B cell (primary cell): ENCODE results near the gene PCBP2. TPM values are rescaled to one million over a fixed set of nuclear protein-coding genes. Genes with fewer than 3 reads are reported as not detected.

Experiments used
- ATAC-seq: fragments of 200-7000 bp; cut with Tn5 transposase; one replicate; pipeline ENCODE4 v1.10.0; 2021; ENCODE audit warnings: low read depth, mild to moderate bottlenecking, moderate number of reproducible peaks, moderate library complexity
- CTCF ChIA-PET: fragments of 350-600 bp; sonication (Branson Sonifier 250); formaldehyde crosslinking; loops from one replicate; lab custom pipeline; 2021; ENCODE audit warnings: antibody characterized with exemption, inconsistent platforms; lab: Charles Lee
- POLR2A ChIA-PET: fragments of 350-600 bp; sonication (Branson Sonifier 250); formaldehyde crosslinking; loops from one replicate; lab custom pipeline; 2021; ENCODE audit warnings: antibody characterized with exemption; lab: Charles Lee
- DNase-seq: peaks from one replicate; pipeline ENCODE4 v3.0.0; 2013
- H2AFZ ChIP-seq: 2 replicates; pipeline ENCODE4 v1.6.1; 2012; ENCODE audit warnings: mild to moderate bottlenecking, low read depth, low read length; ENCODE audit not compliant: insufficient read depth, poor library complexity, severe bottlenecking
- H3K27ac ChIP-seq, 2 donors: 1 replicate in 1 of 2; 2 replicates in 1 of 2; pipeline ENCODE4 v1.5.1; 2012 to 2013; ENCODE audit warnings: low read length in 2 of 2, mild to moderate bottlenecking in 2 of 2, moderate library complexity in 1 of 2
- H3K27me3 ChIP-seq, 4 experiments: fragments of 200-600 bp in 1 of 4; sonication (generic) in 1 of 4; replicated peaks in 1 of 4; 1 replicate in 2 of 4; 2 replicates in 2 of 4; pipeline versions ENCODE4 v1.6.1 to v1.7.0; 2013 to 2016; ENCODE audit warnings: low read length in 3 of 4, mild to moderate bottlenecking in 2 of 4, mixed read lengths in 1 of 4, moderate library complexity in 1 of 4; ENCODE audit not compliant: insufficient read depth in 4 of 4, control insufficient read depth in 3 of 4; ENCODE audit errors: control extremely low read depth in 1 of 4
- H3K36me3 ChIP-seq, 2 experiments: replicated peaks in 1 of 2; 1 replicate in 1 of 2; 2 replicates in 1 of 2; pipeline versions ENCODE4 v1.6.1 to v1.7.1; 2013; ENCODE audit warnings: low read length in 1 of 2; ENCODE audit not compliant: insufficient read depth in 2 of 2, control insufficient read depth in 1 of 2; ENCODE audit errors: control extremely low read depth in 1 of 2, extremely low read depth in 1 of 2
- H3K4me1 ChIP-seq, 2 donors: fragments of 200-600 bp in 1 of 2; sonication (generic) in 1 of 2; 1 replicate in 1 of 2; 2 replicates in 1 of 2; pipeline versions ENCODE4 v1.5.1 to v1.6.1; 2013 to 2017; ENCODE audit warnings: low read length in 2 of 2; ENCODE audit not compliant: control insufficient read depth in 2 of 2, insufficient read depth in 2 of 2
- H3K4me2 ChIP-seq: replicated peaks from 2 replicates; pipeline ENCODE3; 2012; ENCODE audit warnings: mild to moderate bottlenecking, low read depth, low read length; ENCODE audit not compliant: poor library complexity, severe bottlenecking
- H3K4me3 ChIP-seq, 5 experiments: fragments of 200-600 bp in 1 of 5; sonication (generic) in 1 of 5; 1 replicate in 3 of 5; 2 replicates in 2 of 5; pipeline versions ENCODE4 v1.5.1 to v1.7.0; 2011 to 2016; ENCODE audit warnings: low read length in 4 of 5, mild to moderate bottlenecking in 4 of 5, low read depth in 2 of 5, control low read depth in 1 of 5, moderate library complexity in 1 of 5; ENCODE audit not compliant: insufficient read depth in 1 of 5; ENCODE audit errors: control extremely low read depth in 1 of 5, extremely low read depth in 1 of 5
- H3K79me2 ChIP-seq: fragments of 200-600 bp; sonication (generic); one replicate; pipeline ENCODE4 v1.6.0; 2016; ENCODE audit warnings: low read length; ENCODE audit not compliant: control insufficient read depth, insufficient read depth
- H3K9ac ChIP-seq: fragments of 200-600 bp; sonication (generic); 2 replicates; pipeline ENCODE4 v1.6.1; 2017; ENCODE audit warnings: mild to moderate bottlenecking, low read length, moderate library complexity
- H3K9me3 ChIP-seq, 3 donors: one replicate each; pipeline versions ENCODE4 v1.6.1 to v1.7.1; 2013; ENCODE audit warnings: low read length in 2 of 3; ENCODE audit not compliant: control insufficient read depth in 2 of 3, insufficient read depth in 1 of 3; ENCODE audit errors: control extremely low read depth in 1 of 3
- H4K20me1 ChIP-seq: 2 replicates; pipeline ENCODE4 v1.6.0; 2012; ENCODE audit warnings: mild to moderate bottlenecking, low read length; ENCODE audit not compliant: insufficient read depth, control insufficient read depth, poor library complexity, severe bottlenecking
- H3K27ac Mint-ChIP-seq: one replicate; pipeline ENCODE4 v1.8.0; 2021; ENCODE audit warnings: mixed read lengths
- H3K27me3 Mint-ChIP-seq: one replicate; pipeline ENCODE4 v1.8.0; 2021; ENCODE audit warnings: mixed read lengths
- H3K4me1 Mint-ChIP-seq: one replicate; pipeline ENCODE4 v1.8.0; 2021; ENCODE audit warnings: mixed read lengths
- H3K4me3 Mint-ChIP-seq: one replicate; pipeline ENCODE4 v1.8.0; 2021; ENCODE audit warnings: mixed read lengths
- H3K9me3 Mint-ChIP-seq: one replicate; pipeline ENCODE4 v1.8.0; 2022; ENCODE audit warnings: mixed read lengths; ENCODE audit not compliant: insufficient read depth
- CTCF ChIP-seq: fragments of 200-600 bp; IDR thresholded peaks from one replicate; pipeline ENCODE4 v1.8.0; 2022; ENCODE audit warnings: antibody characterized with exemption, mild to moderate bottlenecking
- EZH2 ChIP-seq: IDR thresholded peaks from 2 replicates; pipeline ENCODE4 v1.6.1; 2012; ENCODE audit warnings: borderline replicate concordance, low read depth, mild to moderate bottlenecking, moderate library complexity, low read length; ENCODE audit not compliant: insufficient read depth, poor library complexity, severe bottlenecking
- WGBS: methylation state at CpG from one replicate; pipeline ENCODE4 v1.1.5; 2013; ENCODE audit warnings: missing lambda C conversion rate; ENCODE audit not compliant: insufficient coverage; 5-methylcytosine and 5-hydroxymethylcytosine counted together
- intact Hi-C: fragments of 100-400 bp; cut with micrococcal nuclease; formaldehyde crosslinking; loops from one replicate; pipeline ENCODE4 v1.10.0; 2022
- polyA plus RNA-seq: library from polyadenylated mRNA; depleted of rRNA; stranded (reverse); fragments of >200 nt; gene quantifications from 2 replicates; pipeline ENCODE4 v1.2.3, GENCODE V29; 2012
- total RNA-seq, 2 donors: library from RNA; stranded (reverse); fragments of 120-200 nt in 1 of 2; gene quantifications; 1 replicate in 1 of 2; 2 replicates in 1 of 2; pipeline versions ENCODE4 v1.2.3 to v1.2.4, GENCODE V29; 2013 to 2022

The PCBP2 gene
- total and polyA plus RNA-seq, 2 donors (not counting 1 experiment from before 2014, with no cell fraction given): 492 to 944 TPM

GRCh38 chr12:53505555-53506449, 53.9 kb downstream of the PCBP2 start:
- no peak overlapping the region for H3K4me2 ChIP-seq
- no peak for ATAC-seq
- Mint-ChIP-seq H3K4me3 (no peak overlapping the region), H3K9me3 (no peaks in the 10 kb centered on the region), H3K27ac (no peak overlapping the region), H3K4me1 (peaks cover 22% of the 10 kb centered on the region), H3K27me3 (no peaks in the 10 kb centered on the region)
- H3K4me1 ChIP-seq: peaks cover 14 to 18% of the 10 kb centered on the region in 2 donors
- H3K79me2 ChIP-seq: peaks cover 21% of the 10 kb centered on the region
- WGBS: 97% methylated on average over 14 of the region's 19 CpGs
- no peak overlapping the region for H3K27ac ChIP-seq
- peaks cover 0 to 29% of the 10 kb centered on the region in 2 experiments for H3K36me3 ChIP-seq
- H3K9ac ChIP-seq: no peak overlapping the region
- peaks cover 0 to 6% (median 0%) of the 10 kb centered on the region in 3 donors for H3K9me3 ChIP-seq
- TF ChIP-seq EZH2: no peak
- TF ChIP-seq CTCF: no peak
- POLR2A ChIA-PET: interaction anchor here (1.8 kb wide), 1 partner anchor 56 kb away, joined by 3 read pairs; no protein-coding TSS in a partner anchor
- no peak overlapping the region for H3K4me3 ChIP-seq
- intact Hi-C loops: loop anchor here (5.0 kb wide), 1 partner anchor 34 kb away; no protein-coding TSS in a partner anchor
- no peak overlapping the region for H2AFZ ChIP-seq
- no peaks in the 10 kb centered on the region for H3K27me3 ChIP-seq
- no peak for DNase-seq
- no peaks in the 10 kb centered on the region for H4K20me1 ChIP-seq
- CTCF ChIA-PET: interaction anchor here (1.0 to 1.6 kb wide), 3 partner anchors 32 to 179 kb away, joined by 3 to 4 read pairs (median 4); no protein-coding TSS in a partner anchor

DNA sequence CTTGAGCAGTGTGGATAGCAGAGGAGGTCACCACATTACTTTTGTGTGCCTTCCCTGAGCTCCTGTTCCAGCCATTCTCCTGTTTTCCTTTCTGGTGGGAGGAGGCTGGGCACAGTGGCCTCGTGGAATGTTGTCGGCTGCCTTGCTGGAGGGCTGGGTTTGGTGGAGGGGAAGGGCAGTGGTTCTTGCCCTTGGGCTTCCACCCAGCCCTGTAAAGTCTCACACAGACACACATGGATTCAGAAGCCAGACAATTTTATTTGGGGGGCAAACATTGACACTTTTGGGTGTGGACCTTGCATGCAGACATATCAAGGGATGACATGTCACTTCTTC, 54.5 kb downstream of the PCBP2 start:
- H3K4me3 ChIP-seq: no peak overlapping the region
- H3K4me1 Mint-ChIP-seq: peaks cover 18% of the 10 kb centered on the region
- TF ChIP-seq EZH2 (no peak), CTCF (no peak)
- H3K79me2 ChIP-seq: peaks cover 21% of the 10 kb centered on the region
- peaks cover 0 to 29% of the 10 kb centered on the region in 2 experiments for H3K36me3 ChIP-seq
- POLR2A ChIA-PET: interaction anchor here (1.8 kb wide), 1 partner anchor 56 kb away, joined by 3 read pairs; no protein-coding TSS in a partner anchor
- H3K4me1 ChIP-seq: peaks cover 14 to 17% of the 10 kb centered on the region in 2 donors
- H2AFZ ChIP-seq: no peak overlapping the region
- H3K4me3 Mint-ChIP-seq: no peak overlapping the region
- CTCF ChIA-PET: interaction anchor here (1.4 to 1.6 kb wide), 2 partner anchors 154 to 179 kb away, joined by 4 read pairs; no protein-coding TSS in a partner anchor
- H3K27ac Mint-ChIP-seq: no peak overlapping the region
- H3K9me3 Mint-ChIP-seq: no peaks in the 10 kb centered on the region
- ATAC-seq (no peak), DNase-seq (no peak)
- H3K9ac ChIP-seq: no peak overlapping the region
- no peaks in the 10 kb centered on the region for H4K20me1 ChIP-seq
- peaks cover 0 to 5% (median 0%) of the 10 kb centered on the region in 3 donors for H3K9me3 ChIP-seq
- no CpG with 5 or more reads among the region's 2 CpGs for WGBS
- H3K27me3 Mint-ChIP-seq: no peaks in the 10 kb centered on the region
- no peak overlapping the region for H3K27ac ChIP-seq
- H3K4me2 ChIP-seq: no peak overlapping the region
- intact Hi-C loops: loop anchor here (5.0 kb wide), 1 partner anchor 34 kb away; no protein-coding TSS in a partner anchor
- no peaks in the 10 kb centered on the region for H3K27me3 ChIP-seq
